Astrocyte of the cerebellum (primary cell): ENCODE data around the gene CEP41.

ENCODE experiments used
- DNase-seq: peaks from one replicate; pipeline ENCODE4 v3.0.0-alpha.2; 2011; ENCODE audit warnings: low read depth
- H3K4me3 ChIP-seq: 2 replicates; pipeline ENCODE4 v1.5.1; 2011; ENCODE audit warnings: mild to moderate bottlenecking, low read depth, low read length, moderate library complexity
- in situ Hi-C: cut with HindIII; loops from 2 replicates; pipeline ENCODE4 v1.10.0; 2017; ENCODE audit warnings: low sequenced_read_pairs
- TF ChIP-seq, protein P1 (sequence below): IDR thresholded peaks from 2 replicates; pipeline ENCODE4 v1.5.1; 2012; ENCODE audit warnings: low read length, low read depth, moderate library complexity, mild to moderate bottlenecking; ENCODE audit errors: missing control alignments

Gene CEP41

DNA sequence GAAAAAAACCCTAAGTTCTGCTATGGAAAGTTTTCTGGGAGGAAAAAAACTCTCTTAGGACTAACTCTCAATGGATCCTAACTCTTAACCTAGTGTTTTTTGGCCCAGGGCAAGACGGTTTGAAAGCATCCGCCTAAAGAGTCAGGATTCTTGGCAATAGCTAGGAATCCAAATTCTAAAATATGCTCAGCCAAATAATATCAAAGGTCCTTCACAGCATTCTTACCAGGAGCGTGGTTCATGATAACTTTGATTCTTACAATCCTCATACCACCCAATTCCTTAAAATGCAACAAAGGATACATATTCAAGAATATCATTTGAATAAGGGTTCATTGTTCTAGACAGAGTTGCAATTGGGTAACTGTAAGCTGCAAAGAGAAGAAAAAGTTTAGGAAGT, 39.2 kb downstream of the CEP41 start:
- TF ChIP-seq, protein P1, sequence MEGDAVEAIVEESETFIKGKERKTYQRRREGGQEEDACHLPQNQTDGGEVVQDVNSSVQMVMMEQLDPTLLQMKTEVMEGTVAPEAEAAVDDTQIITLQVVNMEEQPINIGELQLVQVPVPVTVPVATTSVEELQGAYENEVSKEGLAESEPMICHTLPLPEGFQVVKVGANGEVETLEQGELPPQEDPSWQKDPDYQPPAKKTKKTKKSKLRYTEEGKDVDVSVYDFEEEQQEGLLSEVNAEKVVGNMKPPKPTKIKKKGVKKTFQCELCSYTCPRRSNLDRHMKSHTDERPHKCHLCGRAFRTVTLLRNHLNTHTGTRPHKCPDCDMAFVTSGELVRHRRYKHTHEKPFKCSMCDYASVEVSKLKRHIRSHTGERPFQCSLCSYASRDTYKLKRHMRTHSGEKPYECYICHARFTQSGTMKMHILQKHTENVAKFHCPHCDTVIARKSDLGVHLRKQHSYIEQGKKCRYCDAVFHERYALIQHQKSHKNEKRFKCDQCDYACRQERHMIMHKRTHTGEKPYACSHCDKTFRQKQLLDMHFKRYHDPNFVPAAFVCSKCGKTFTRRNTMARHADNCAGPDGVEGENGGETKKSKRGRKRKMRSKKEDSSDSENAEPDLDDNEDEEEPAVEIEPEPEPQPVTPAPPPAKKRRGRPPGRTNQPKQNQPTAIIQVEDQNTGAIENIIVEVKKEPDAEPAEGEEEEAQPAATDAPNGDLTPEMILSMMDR = no peak
- in situ Hi-C loops = no loop called here
- no peak overlapping the region for H3K4me3 ChIP-seq
- no peak for DNase-seq

DNA sequence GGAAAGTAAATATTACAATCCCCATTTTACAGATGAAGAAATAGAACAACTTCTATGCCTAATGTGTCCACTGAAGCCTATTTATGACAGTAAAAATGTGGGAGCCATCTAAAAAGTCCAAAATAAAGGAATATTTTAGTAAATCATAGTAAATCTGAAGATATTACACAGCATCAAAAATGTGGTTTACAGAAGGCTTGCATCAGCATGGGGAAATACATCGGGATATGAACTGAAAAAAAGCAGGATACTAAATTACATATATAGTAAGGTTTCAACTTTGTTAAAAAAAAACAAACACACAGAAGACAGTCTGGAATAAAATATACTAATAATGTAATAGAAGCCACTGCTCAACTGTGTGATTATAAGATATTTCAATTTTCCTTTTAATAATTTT, 39.7 kb downstream of the CEP41 start:
- in situ Hi-C loops = no loop called here
- no peak for DNase-seq
- TF ChIP-seq, protein P1 = no peak
- H3K4me3 ChIP-seq = no peak overlapping the region

DNA sequence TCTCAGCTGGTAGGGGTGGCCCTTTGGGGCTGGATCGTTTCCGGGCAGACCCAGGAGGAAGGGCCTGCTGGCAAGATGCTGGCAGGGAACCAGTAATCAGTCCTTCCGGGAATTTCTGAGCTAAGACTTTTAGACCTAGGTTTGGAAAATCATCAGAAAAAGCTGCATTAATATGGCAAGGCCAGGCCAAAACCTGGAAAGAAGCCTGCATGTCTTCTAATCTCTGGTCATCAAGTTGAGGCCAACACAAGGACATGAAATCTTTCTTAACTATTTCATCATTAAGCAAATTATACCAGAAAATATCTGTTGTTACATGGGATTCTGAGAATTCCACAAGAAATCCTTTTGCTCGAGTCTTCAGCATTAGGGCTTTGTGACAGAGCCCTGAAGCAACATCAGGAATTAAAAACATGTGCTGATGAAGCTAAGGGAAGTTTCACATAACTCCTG, 40.7 kb downstream of the CEP41 start:
- in situ Hi-C loops = no loop called here

DNA sequence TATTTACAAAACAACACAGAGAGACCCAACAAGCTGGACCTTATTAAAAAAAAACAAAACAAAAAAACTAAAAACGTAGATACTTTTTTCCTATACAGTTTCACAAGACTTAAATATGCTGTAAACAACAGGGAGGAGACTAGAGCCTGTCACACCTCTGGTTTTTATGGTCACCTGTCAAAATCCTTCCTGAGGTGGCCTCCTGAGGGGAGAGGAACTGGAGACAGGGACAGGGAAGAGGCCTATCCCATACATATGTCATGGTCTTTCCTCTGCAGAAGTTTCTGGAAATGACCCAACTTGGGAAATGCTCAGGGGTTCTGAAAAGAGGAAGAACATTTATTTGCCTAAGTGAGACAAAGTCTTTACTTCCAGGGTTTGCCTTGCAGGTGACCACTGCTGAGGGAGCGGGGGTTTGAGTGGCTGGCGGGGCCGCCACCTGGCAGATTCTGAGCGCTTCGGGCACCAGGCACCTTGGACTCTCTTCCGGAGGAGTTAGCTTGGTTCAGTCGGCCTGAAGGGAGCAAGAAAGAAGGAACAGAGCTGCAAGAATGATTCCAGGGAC, 42.2 kb downstream of the CEP41 start:
- in situ Hi-C loops = no loop called here
- TF ChIP-seq, protein P1 = no peak
- DNase-seq = no peak
- no peak overlapping the region for H3K4me3 ChIP-seq

More for the DNA sequence above, 40.7 kb downstream of the CEP41 start:
- no peak for DNase-seq
- no peak overlapping the region for H3K4me3 ChIP-seq
- TF ChIP-seq, protein P1 = no peak

DNA sequence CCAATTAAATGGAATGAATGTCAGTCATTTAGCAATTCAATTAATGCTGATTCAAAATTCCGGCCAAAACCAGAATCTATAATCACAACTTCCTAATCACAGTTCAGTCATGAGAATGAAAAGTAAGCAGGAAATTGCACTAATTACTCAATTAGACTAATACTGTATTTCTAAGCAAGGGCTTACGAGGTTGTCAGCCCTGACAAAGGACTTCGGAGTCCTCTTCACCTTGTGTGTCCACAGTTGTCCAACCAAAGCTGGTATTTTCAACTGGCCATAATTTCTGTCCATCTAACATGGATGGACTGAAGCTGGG, 43.1 kb downstream of the CEP41 start:
- no peak for DNase-seq
- TF ChIP-seq, protein P1 = no peak
- in situ Hi-C loops = no loop called here

DNA sequence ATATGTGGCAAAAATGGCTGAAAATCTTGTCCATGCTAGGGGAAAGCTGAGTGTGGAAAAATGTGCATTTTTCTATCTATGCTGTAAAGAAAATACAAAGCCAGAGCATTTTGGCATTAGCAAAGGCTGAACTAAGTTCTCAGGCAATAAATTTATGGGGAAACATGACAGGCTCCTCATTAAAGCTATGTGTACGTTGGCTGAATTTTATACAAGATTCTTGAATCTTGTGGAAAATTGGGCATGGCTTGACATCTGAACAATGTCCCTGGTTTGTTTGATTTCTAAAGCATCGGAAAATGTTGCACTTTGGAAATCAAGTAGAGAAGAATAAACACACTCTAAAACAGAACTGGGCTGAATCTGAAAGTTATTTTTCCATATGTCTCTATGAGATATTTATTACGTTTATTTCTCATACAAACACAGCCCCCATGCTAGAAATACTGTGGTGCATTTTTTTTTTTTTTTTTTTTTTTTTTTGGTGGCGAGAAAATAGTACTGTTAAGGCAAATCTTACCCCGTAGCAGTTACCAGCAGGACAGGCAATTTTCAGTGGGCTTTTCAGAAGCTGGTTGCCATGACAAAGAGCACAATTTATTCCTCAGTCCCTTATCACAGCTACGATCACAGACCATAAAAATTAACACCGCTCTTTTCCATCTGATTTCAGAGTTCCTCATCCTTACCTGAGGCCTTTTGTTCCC, 43.6 kb downstream of the CEP41 start:
- no peak overlapping the region for H3K4me3 ChIP-seq
- TF ChIP-seq, protein P1 = no peak
- in situ Hi-C loops = no loop called here
- no peak for DNase-seq

More for the DNA sequence above, 43.1 kb downstream of the CEP41 start:
- H3K4me3 ChIP-seq = no peak overlapping the region
